ENCODE results near the gene HMGCS2. TPM values are rescaled to one million over a fixed set of nuclear protein-coding genes. Genes with fewer than 3 reads are reported as not detected.
A peak's percentile ranks its signal among the peaks of the same experiment; 100 is the strongest.

The HMGCS2 gene
- total RNA-seq, 1 donor from 2014 or later, result 105 TPM

DNA sequence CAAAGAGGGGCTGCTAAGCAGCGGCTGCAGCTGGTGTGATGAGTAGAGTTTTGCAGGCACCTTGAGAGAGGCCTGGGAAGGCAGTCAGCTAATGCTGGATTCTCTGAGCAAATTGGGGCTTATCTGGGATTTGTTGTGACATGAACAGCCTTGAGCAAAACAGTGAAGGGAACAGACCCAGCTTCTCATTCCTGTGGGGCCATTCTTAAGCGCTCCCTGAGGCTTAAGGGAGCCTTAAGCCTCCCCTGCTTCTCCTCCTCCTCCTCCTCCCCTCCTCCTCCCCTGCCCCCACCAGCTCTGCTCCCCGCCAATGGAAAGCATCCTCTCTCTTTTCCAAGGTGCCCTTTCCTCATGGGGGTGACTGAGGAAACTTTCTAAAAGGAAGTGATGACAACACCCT, 21.3 kb downstream of the HMGCS2 start:
- DNase-seq (ENCODE audit: low spot score, unreplicated experiment), result no peak
- Mint-ChIP-seq H3K4me3 (ENCODE audit: low read depth) (no peak overlapping the region), H3K36me3 (ENCODE audit: insufficient read depth) (peaks cover 29% of the 10 kb centered on the region), H3K27me3 (no peaks in the 10 kb centered on the region), H3K4me1 (ENCODE audit: low read depth) (peaks cover 18% of the 10 kb centered on the region), H3K27ac (no peak overlapping the region), H3K9me3 (ENCODE audit: low read depth) (no peaks in the 10 kb centered on the region)
- TF ChIP-seq, protein P1, sequence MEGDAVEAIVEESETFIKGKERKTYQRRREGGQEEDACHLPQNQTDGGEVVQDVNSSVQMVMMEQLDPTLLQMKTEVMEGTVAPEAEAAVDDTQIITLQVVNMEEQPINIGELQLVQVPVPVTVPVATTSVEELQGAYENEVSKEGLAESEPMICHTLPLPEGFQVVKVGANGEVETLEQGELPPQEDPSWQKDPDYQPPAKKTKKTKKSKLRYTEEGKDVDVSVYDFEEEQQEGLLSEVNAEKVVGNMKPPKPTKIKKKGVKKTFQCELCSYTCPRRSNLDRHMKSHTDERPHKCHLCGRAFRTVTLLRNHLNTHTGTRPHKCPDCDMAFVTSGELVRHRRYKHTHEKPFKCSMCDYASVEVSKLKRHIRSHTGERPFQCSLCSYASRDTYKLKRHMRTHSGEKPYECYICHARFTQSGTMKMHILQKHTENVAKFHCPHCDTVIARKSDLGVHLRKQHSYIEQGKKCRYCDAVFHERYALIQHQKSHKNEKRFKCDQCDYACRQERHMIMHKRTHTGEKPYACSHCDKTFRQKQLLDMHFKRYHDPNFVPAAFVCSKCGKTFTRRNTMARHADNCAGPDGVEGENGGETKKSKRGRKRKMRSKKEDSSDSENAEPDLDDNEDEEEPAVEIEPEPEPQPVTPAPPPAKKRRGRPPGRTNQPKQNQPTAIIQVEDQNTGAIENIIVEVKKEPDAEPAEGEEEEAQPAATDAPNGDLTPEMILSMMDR (IDR thresholded peaks at IDR 0.05; ENCODE audit: unreplicated experiment), result no peak

DNA sequence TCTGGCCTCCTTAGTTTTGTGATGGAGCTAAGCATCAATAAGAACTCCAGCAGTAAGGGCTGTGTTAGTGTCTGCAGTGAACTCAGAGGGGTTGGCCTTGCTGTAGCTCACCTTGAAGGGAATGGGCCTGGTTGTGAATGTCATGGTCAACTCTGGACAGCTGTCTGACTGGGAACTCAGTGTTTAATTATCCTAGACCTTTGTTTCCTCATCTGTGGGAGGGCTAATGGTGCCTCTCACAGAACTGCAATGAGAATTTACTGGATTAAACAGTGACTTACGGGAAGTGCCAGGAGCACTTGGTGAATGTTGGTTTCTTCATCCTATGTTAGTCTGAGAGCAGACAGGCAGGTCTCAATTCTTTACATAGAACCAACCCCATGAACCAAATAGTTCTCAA, 23.7 kb downstream of the HMGCS2 start:
- TF ChIP-seq, protein P1 (IDR thresholded peaks at IDR 0.05; ENCODE audit: unreplicated experiment), result no peak
- H3K36me3 Mint-ChIP-seq (ENCODE audit: insufficient read depth), result peaks cover 24% of the 10 kb centered on the region
- no peaks in the 10 kb centered on the region for H3K27me3 Mint-ChIP-seq
- no peak overlapping the region for H3K4me3 Mint-ChIP-seq (ENCODE audit: low read depth)
- H3K27ac Mint-ChIP-seq, result peak overlapping the region; percentile 51
- peaks cover 16% of the 10 kb centered on the region for H3K4me1 Mint-ChIP-seq (ENCODE audit: low read depth)
- H3K9me3 Mint-ChIP-seq (ENCODE audit: low read depth), result no peaks in the 10 kb centered on the region
- no peak for DNase-seq (ENCODE audit: low spot score, unreplicated experiment)

DNA sequence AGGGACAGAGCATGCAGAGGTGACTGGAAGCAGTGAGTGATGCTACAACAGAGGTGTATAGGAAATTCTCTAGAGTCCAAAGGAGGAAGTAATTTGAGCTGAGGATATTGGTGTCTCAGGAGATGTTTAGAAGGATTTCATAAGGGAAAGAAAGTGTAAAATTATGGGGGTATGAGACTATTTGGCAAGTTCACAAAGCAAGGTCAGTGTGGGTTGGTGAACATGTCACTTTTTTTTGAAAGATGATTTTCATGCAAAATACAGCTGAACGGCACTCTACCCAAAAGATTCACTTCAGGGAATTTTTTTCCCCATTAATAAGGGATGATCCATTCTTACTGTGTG, 24.1 kb downstream of the HMGCS2 start:
- Mint-ChIP-seq H3K9me3 (ENCODE audit: low read depth) (no peaks in the 10 kb centered on the region), H3K36me3 (ENCODE audit: insufficient read depth) (peaks cover 21% of the 10 kb centered on the region), H3K4me3 (ENCODE audit: low read depth) (no peak overlapping the region), H3K27ac (peak overlapping the region; percentile 79), H3K27me3 (no peaks in the 10 kb centered on the region), H3K4me1 (ENCODE audit: low read depth) (peaks cover 13% of the 10 kb centered on the region)
- DNase-seq (ENCODE audit: low spot score, unreplicated experiment), result no peak
- TF ChIP-seq, protein P1 (IDR thresholded peaks at IDR 0.05; ENCODE audit: unreplicated experiment), result no peak

DNA sequence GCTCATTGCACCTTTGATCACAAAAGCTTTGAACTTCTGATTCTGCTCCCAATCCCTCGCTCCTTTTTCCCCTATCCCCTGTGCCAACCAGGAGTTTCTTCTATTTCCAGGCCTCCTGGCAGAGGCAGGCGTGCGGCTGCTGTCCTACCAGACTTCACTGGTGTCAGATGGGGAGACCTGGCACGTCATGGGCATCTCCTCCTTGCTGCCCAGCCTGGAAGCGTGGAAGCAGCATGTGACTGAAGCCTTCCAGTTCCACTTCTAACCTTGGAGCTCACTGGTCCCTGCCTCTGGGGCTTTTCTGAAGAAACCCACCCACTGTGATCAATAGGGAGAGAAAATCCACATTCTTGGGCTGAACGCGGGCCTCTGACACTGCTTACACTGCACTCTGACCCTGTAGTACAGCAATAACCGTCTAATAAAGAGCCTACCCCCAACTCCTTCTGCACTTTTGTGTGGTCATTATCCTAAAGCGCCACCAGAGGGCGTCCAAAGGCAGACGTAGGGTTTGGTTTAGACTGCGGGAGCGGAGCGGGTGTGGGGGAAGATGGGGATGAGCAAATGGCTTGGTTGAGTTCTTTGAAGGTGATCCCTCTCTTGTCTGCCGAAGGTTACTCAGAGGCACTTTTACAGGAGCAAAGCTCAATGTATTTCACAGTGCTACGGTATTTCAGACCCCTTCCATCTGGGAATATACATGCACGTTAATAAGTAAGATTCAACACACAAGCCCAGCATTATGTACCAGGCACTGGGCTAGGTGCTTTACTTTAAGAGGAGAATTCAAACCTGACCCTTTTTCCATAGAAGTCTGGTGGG, 24.7 kb downstream of the HMGCS2 start:
- peaks cover 12% of the 10 kb centered on the region for H3K4me1 Mint-ChIP-seq (ENCODE audit: low read depth)
- no peak overlapping the region for H3K4me3 Mint-ChIP-seq (ENCODE audit: low read depth)
- H3K27me3 Mint-ChIP-seq, result no peaks in the 10 kb centered on the region
- TF ChIP-seq, protein P1 (IDR thresholded peaks at IDR 0.05; ENCODE audit: unreplicated experiment), result peak; percentile 88
- peak; percentile 31 for DNase-seq (ENCODE audit: low spot score, unreplicated experiment)
- peaks cover 23% of the 10 kb centered on the region for H3K36me3 Mint-ChIP-seq (ENCODE audit: insufficient read depth)
- no peaks in the 10 kb centered on the region for H3K9me3 Mint-ChIP-seq (ENCODE audit: low read depth)
- H3K27ac Mint-ChIP-seq, result peak overlapping the region; percentile 79

DNA sequence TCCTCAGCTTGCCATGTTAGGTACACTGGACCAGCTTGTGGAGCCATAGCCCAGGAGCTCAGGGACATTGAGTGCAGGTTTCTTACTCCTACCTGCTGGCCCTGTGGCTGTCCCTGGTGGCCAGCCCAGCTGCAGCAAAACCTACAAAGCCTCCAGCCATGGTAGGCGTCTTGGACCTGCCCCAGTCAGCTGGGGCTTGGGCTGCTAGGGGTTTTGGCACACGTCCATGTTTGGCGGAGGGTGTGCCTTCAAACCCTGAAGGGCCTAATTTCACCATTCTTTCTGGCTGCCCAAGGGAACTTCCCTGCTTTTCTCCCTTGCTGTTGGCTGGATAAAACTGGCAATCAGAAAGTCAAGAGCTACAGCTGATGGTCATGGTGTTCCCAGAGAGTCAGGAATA, 25.4 kb downstream of the HMGCS2 start:
- Mint-ChIP-seq H3K4me3 (ENCODE audit: low read depth) (no peak overlapping the region), H3K36me3 (ENCODE audit: insufficient read depth) (peaks cover 23% of the 10 kb centered on the region), H3K4me1 (ENCODE audit: low read depth) (peaks cover 12% of the 10 kb centered on the region), H3K9me3 (ENCODE audit: low read depth) (no peaks in the 10 kb centered on the region), H3K27ac (no peak overlapping the region), H3K27me3 (no peaks in the 10 kb centered on the region)
- TF ChIP-seq, protein P1 (IDR thresholded peaks at IDR 0.05; ENCODE audit: unreplicated experiment), result no peak
- DNase-seq (ENCODE audit: low spot score, unreplicated experiment), result no peak
